Activated CD8-positive, alpha-beta T cell treated with anti-CD3 and anti-CD28 coated beads for 36 hours (primary cell): ENCODE data around the gene EXOC4. TPM values are rescaled to one million over a fixed set of nuclear protein-coding genes. Genes with fewer than 3 reads are reported as not detected.
"Not testable (repeated sequence)": the region's sequence is repeated elsewhere in the genome, so short reads cannot be mapped to it uniquely, and the experiment has no call there.

ENCODE experiments used
- ATAC-seq: fragments of 200-7000 bp; cut with Tn5 transposase; one replicate; pipeline ENCODE4 v1.10.0; 2021; ENCODE audit warnings: mild to moderate bottlenecking, moderate library complexity
- CTCF ChIA-PET: fragments of 350-600 bp; sonication (Branson Sonifier 250); formaldehyde crosslinking; loops from one replicate; lab custom pipeline; 2021; ENCODE audit warnings: antibody characterized with exemption; lab: Charles Lee
- POLR2A ChIA-PET: fragments of 350-600 bp; sonication (Branson Sonifier 250); formaldehyde crosslinking; loops from one replicate; lab custom pipeline; 2021; ENCODE audit warnings: antibody characterized with exemption; lab: Charles Lee
- DNase-seq: peaks from one replicate; pipeline ENCODE4 v3.0.0-alpha.2; 2020
- H3K27ac Mint-ChIP-seq: one replicate; pipeline ENCODE4 v1.8.0; 2021; ENCODE audit warnings: mild to moderate bottlenecking, mixed read lengths
- H3K27me3 Mint-ChIP-seq: one replicate; pipeline ENCODE4 v1.8.0; 2021; ENCODE audit warnings: mixed read lengths
- H3K36me3 Mint-ChIP-seq: one replicate; pipeline ENCODE4 v1.8.0; 2021; ENCODE audit warnings: low read depth, mixed read lengths
- H3K4me1 Mint-ChIP-seq: one replicate; pipeline ENCODE4 v1.8.0; 2021; ENCODE audit warnings: low read depth, mixed read lengths
- H3K4me3 Mint-ChIP-seq: one replicate; pipeline ENCODE4 v1.8.0; 2021; ENCODE audit warnings: mild to moderate bottlenecking, moderate library complexity, mixed read lengths
- H3K9me3 Mint-ChIP-seq: one replicate; pipeline ENCODE4 v1.8.0; 2021; ENCODE audit warnings: mixed read lengths
- CTCF ChIP-seq: fragments of 200-600 bp; IDR thresholded peaks from one replicate; pipeline ENCODE4 v1.8.0; 2022; ENCODE audit warnings: antibody characterized with exemption, mild to moderate bottlenecking
- intact Hi-C: fragments of 100-400 bp; cut with micrococcal nuclease; formaldehyde crosslinking; loops from one replicate; pipeline ENCODE4 v1.10.0; 2022
- total RNA-seq, 2 experiments: library from RNA; stranded (reverse); gene quantifications; one replicate each; pipeline ENCODE4 v1.2.3, GENCODE V29; 2021

The EXOC4 gene
- total RNA-seq, 2 experiments from 2014 or later: 54.1 to 61.7 TPM

GRCh38 chr7:133778472-133778871, 525.6 kb downstream of the EXOC4 start:
- Mint-ChIP-seq H3K4me1 (no peaks in the 10 kb centered on the region), H3K36me3 (peaks cover 18% of the 10 kb centered on the region), H3K4me3 (no peak overlapping the region), H3K27ac (no peak overlapping the region), H3K27me3 (no peaks in the 10 kb centered on the region), H3K9me3 (peaks cover 5% of the 10 kb centered on the region)
- ChIA-PET CTCF (no interaction called here), POLR2A (no interaction called here)
- TF ChIP-seq CTCF: no peak
- DNase-seq (peak; percentile 2), ATAC-seq (peak; percentile 30)
- intact Hi-C loops: no loop called here

GRCh38 chr7:133779538-133779937, 526.7 kb downstream of the EXOC4 start:
- peaks cover 18% of the 10 kb centered on the region for H3K36me3 Mint-ChIP-seq
- CTCF ChIA-PET: interaction anchor here (0.6 kb wide), 1 partner anchor 271 kb away, joined by 3 read pairs; no protein-coding TSS in a partner anchor
- H3K27ac Mint-ChIP-seq, H3K4me3 Mint-ChIP-seq, H3K4me1 Mint-ChIP-seq, intact Hi-C loops, DNase-seq, H3K27me3 Mint-ChIP-seq, ATAC-seq, H3K9me3 Mint-ChIP-seq, POLR2A ChIA-PET: not testable (repeated sequence)

GRCh38 chr7:133780912-133781311, 528.0 kb downstream of the EXOC4 start:
- no peaks in the 10 kb centered on the region for H3K4me1 Mint-ChIP-seq
- DNase-seq (no peak), ATAC-seq (no peak)
- H3K36me3 Mint-ChIP-seq: peaks cover 20% of the 10 kb centered on the region
- H3K27ac Mint-ChIP-seq: no peak overlapping the region
- peaks cover 5% of the 10 kb centered on the region for H3K9me3 Mint-ChIP-seq
- no peak for TF ChIP-seq CTCF
- intact Hi-C loops: no loop called here
- POLR2A ChIA-PET: no interaction called here
- no peak overlapping the region for H3K4me3 Mint-ChIP-seq
- CTCF ChIA-PET: no interaction called here
- no peaks in the 10 kb centered on the region for H3K27me3 Mint-ChIP-seq

- Mint-ChIP-seq H3K4me1 (no peaks in the 10 kb centered on the region), H3K4me3 (no peak overlapping the region), H3K27me3 (no peaks in the 10 kb centered on the region), H3K9me3 (peaks cover 5% of the 10 kb centered on the region), H3K36me3 (peaks cover 20% of the 10 kb centered on the region), H3K27ac (no peak overlapping the region)
- no peak for TF ChIP-seq CTCF
- CTCF ChIA-PET: no interaction called here
- DNase-seq: no peak
- no peak for ATAC-seq
- POLR2A ChIA-PET: no interaction called here
- intact Hi-C loops: no loop called here
Observed at GRCh38 chr7:133781486-133782090, 528.7 kb downstream of the EXOC4 start.

GRCh38 chr7:133782470-133782869, 529.6 kb downstream of the EXOC4 start:
- TF ChIP-seq CTCF: no peak
- no peaks in the 10 kb centered on the region for H3K27me3 Mint-ChIP-seq
- POLR2A ChIA-PET: no interaction called here
- H3K4me1 Mint-ChIP-seq: no peaks in the 10 kb centered on the region
- H3K36me3 Mint-ChIP-seq: peaks cover 20% of the 10 kb centered on the region
- CTCF ChIA-PET: no interaction called here
- no peak overlapping the region for H3K27ac Mint-ChIP-seq
- no peak overlapping the region for H3K4me3 Mint-ChIP-seq
- H3K9me3 Mint-ChIP-seq: peaks cover 5% of the 10 kb centered on the region
- ATAC-seq (no peak), DNase-seq (no peak)
- intact Hi-C loops: no loop called here
